Adipose tissue (tissue), 3 donors: Measurements from ENCODE around the gene PLXNA1. TPM values are rescaled to one million over a fixed set of nuclear protein-coding genes. Genes with fewer than 3 reads are reported as not detected.

ENCODE experiments used
- H3K27ac ChIP-seq: one replicate; pipeline ENCODE4 v1.5.1; 2013; ENCODE audit warnings: low read depth, low read length
- WGBS, 3 donors: extraction: QIAGEN DNeasy Blood & Tissue Kit; methylation state at CpG; one replicate each; pipeline ENCODE4 v1.1.7; 2013; 5-methylcytosine and 5-hydroxymethylcytosine counted together
- polyA plus RNA-seq, 3 donors: library from polyadenylated mRNA; stranded (reverse); fragments of 200-250 nt; gene quantifications; one replicate each; pipeline ENCODE4 v1.2.3, GENCODE V29; 2013
- donor health status: healthy with polysubstance abuse.
- donor health status: Bipolar disorder and iron deficiency.
- donor health status: healthy.

Gene PLXNA1
- 10 to 100 TPM in 1 of 3 donors, 1 to 10 TPM in 2; 5.6 to 12.3 (median 7.4) TPM for polyA plus RNA-seq

- H3K27ac ChIP-seq, result no peak within 1 kb of the TSS
- 0 to 1% (median 0%) methylated on average over 36 to 85 of the region's 89 CpGs for WGBS, 3 donors
Observed at GRCh38 chr3:126982471-126983175, at the start of gene PLXNA1. Gene PLXNA1 (plus strand): TSS chr3:126983115. CDS start chr3:126988594, 5,479 bp downstream.

- 60 to 70% (median 66%) methylated on average over 4 of the region's 4 CpGs for WGBS, 3 donors
- no peak overlapping the region for H3K27ac ChIP-seq
Observed at GRCh38 chr3:126934031-126934531, 48.8 kb upstream of the PLXNA1 start.

- no peak overlapping the region for H3K27ac ChIP-seq
- 91 to 96% (median 93%) methylated on average over 8 of the region's 8 CpGs for WGBS, 3 donors
Observed at GRCh38 chr3:126934991-126935390, 47.9 kb upstream of the PLXNA1 start.

- 81 to 96% (median 81%) methylated on average over 4 of the region's 4 CpGs for WGBS, 3 donors
- no peak overlapping the region for H3K27ac ChIP-seq
Observed at GRCh38 chr3:126935756-126936509, 47.0 kb upstream of the PLXNA1 start.

GRCh38 chr3:126936853-126937425 is 46.0 kb upstream of the PLXNA1 start:
- H3K27ac ChIP-seq, result no peak overlapping the region
- WGBS, 3 donors, result 83 to 90% (median 85%) methylated on average over 6 of the region's 6 CpGs

GRCh38 chr3:126937533-126937932 is 45.4 kb upstream of the PLXNA1 start:
- H3K27ac ChIP-seq, result no peak overlapping the region
- 86 to 94% (median 94%) methylated on average over 2 of the region's 2 CpGs for WGBS, 3 donors

- H3K27ac ChIP-seq, result no peak overlapping the region
- WGBS, 3 donors, result 71 to 78% (median 75%) methylated on average over 7 of the region's 7 CpGs
Observed at GRCh38 chr3:126937973-126938372, 44.9 kb upstream of the PLXNA1 start.

- no peak overlapping the region for H3K27ac ChIP-seq
- 69 to 83% (median 81%) methylated on average over 8 of the region's 8 CpGs for WGBS, 3 donors
Observed at GRCh38 chr3:126938520-126939337, 44.2 kb upstream of the PLXNA1 start.

- H3K27ac ChIP-seq, result no peak overlapping the region
- WGBS, 3 donors, result 66 to 79% (median 78%) methylated on average over 4 of the region's 4 CpGs
Observed at GRCh38 chr3:126939338-126939718, 43.6 kb upstream of the PLXNA1 start.

GRCh38 chr3:126939733-126940132 is 43.2 kb upstream of the PLXNA1 start:
- no peak overlapping the region for H3K27ac ChIP-seq
- 79 to 87% (median 84%) methylated on average over 3 of the region's 3 CpGs for WGBS, 3 donors

GRCh38 chr3:126941721-126942270 is 41.1 kb upstream of the PLXNA1 start:
- WGBS, 3 donors, result 90 to 92% (median 91%) methylated on average over 5 of the region's 5 CpGs
- H3K27ac ChIP-seq, result no peak overlapping the region

GRCh38 chr3:126944089-126944965 is 38.6 kb upstream of the PLXNA1 start:
- WGBS, 3 donors, result 87 to 91% (median 90%) methylated on average over 12 of the region's 12 CpGs
- H3K27ac ChIP-seq, result no peak overlapping the region

GRCh38 chr3:126945171-126945721 is 37.7 kb upstream of the PLXNA1 start:
- no peak overlapping the region for H3K27ac ChIP-seq
- WGBS, 3 donors, result 88 to 90% (median 89%) methylated on average over 17 of the region's 17 CpGs

- H3K27ac ChIP-seq, result no peak overlapping the region
- WGBS, 3 donors, result 95 to 96% (median 95%) methylated on average over 9 of the region's 9 CpGs
Observed at GRCh38 chr3:126945891-126946290, 37.0 kb upstream of the PLXNA1 start.

GRCh38 chr3:126946405-126946804 is 36.5 kb upstream of the PLXNA1 start:
- WGBS, 3 donors, result 83 to 92% (median 89%) methylated on average over 11 of the region's 11 CpGs
- no peak overlapping the region for H3K27ac ChIP-seq

- WGBS, 3 donors, result 54 to 79% (median 56%) methylated on average over 8 of the region's 8 CpGs
- H3K27ac ChIP-seq, result no peak overlapping the region
Observed at GRCh38 chr3:126947429-126947828, 35.5 kb upstream of the PLXNA1 start.

GRCh38 chr3:126948980-126949535 is 33.9 kb upstream of the PLXNA1 start:
- no peak overlapping the region for H3K27ac ChIP-seq

More at GRCh38 chr3:126948980-126949535, 33.9 kb upstream of the PLXNA1 start:
- 93 to 95% (median 95%) methylated on average over 14 of the region's 14 CpGs for WGBS, 3 donors
